ENCODE measurements around the gene RSPO3. TPM values are rescaled to one million over a fixed set of nuclear protein-coding genes. Genes with fewer than 3 reads are reported as not detected.

The RSPO3 gene
- total RNA-seq, 1 experiment from 2014 or later = 0.52 TPM

DNA sequence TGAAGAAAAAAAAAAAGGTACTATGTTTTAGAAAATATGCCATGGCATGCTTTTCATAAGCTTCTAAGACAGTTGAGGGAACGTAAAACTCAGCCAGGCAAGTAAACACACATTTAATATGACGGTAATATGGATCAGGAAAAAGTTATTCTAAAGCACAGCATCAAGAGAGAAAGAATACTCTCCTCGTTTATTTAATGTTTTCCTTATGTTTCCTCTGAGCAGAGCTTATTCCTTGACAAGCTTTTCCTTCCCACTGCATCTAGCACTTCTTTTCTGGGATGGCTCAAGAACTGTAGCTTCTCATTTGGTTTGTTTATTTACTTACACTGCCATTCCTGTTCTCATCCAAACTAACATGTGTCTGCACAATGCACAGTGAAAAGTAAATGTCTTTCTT is 2.7 kb upstream of the RSPO3 start:
- Histone ChIP-seq H3K4me3 (ENCODE audit: low read depth, low read length, poor library complexity, severe bottlenecking) (no peak overlapping the region), H3K4me1 (ENCODE audit: insufficient read depth, low read length, poor library complexity, severe bottlenecking) (peaks cover 10% of the 10 kb centered on the region), H3K9me3 (ENCODE audit: low read depth, low read length, poor library complexity, severe bottlenecking) (no peaks in the 10 kb centered on the region), H3K27me3 (replicated peaks; ENCODE audit: insufficient read depth, low read depth, low read length, poor library complexity) (peaks cover 24% of the 10 kb centered on the region), H3K36me3 (ENCODE audit: insufficient read depth, low read length, poor library complexity, severe bottlenecking) (no peaks in the 10 kb centered on the region), H3K27ac (ENCODE audit: low read depth, low read length, poor library complexity, severe bottlenecking) (no peak overlapping the region)
- TF ChIP-seq, protein P1, sequence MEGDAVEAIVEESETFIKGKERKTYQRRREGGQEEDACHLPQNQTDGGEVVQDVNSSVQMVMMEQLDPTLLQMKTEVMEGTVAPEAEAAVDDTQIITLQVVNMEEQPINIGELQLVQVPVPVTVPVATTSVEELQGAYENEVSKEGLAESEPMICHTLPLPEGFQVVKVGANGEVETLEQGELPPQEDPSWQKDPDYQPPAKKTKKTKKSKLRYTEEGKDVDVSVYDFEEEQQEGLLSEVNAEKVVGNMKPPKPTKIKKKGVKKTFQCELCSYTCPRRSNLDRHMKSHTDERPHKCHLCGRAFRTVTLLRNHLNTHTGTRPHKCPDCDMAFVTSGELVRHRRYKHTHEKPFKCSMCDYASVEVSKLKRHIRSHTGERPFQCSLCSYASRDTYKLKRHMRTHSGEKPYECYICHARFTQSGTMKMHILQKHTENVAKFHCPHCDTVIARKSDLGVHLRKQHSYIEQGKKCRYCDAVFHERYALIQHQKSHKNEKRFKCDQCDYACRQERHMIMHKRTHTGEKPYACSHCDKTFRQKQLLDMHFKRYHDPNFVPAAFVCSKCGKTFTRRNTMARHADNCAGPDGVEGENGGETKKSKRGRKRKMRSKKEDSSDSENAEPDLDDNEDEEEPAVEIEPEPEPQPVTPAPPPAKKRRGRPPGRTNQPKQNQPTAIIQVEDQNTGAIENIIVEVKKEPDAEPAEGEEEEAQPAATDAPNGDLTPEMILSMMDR (conservative IDR thresholded peaks at IDR 0.05; ENCODE audit: low read depth, low read length) = no peak
- no peak for TF ChIP-seq EZH2 (IDR thresholded peaks at IDR 0.05; ENCODE audit: borderline replicate concordance, low read depth, low read length, poor library complexity, severe bottlenecking)
- ChIA-PET POLR2A (ENCODE audit: low non-redundant PET) (interaction anchor here (0.6 kb wide), 1 partner anchor 1331 kb away, joined by 3 read pairs; no protein-coding TSS in a partner anchor), CTCF (interaction anchor here (0.9 kb wide), 1 partner anchor 151 kb away, joined by 4 read pairs; the partner anchor contains the start of gene RNF146)
- intact Hi-C loops (cut with micrococcal nuclease; ENCODE audit: unreplicated experiment) = no loop called here
- no peak for DNase-seq (ENCODE audit: low spot score)
- no TSS peak for BruUV-seq (replicated peaks)

DNA sequence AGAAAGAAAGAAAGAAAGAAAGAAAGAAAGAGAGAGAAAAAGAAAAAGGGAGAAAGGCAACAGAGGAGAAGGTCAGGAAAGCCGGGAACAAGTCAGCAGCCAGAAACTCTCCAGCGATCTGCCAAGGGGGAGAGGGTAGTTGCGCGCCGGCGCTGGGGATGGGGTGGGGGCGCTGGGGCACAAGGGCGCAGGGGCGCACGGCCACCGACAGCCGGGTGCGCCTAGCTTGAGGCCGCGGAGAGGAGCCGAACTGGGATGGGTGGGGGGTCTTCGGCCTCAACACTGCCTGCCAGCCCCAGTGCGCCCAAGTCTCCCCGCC is 533 bp upstream of the RSPO3 start:
- peak; percentile 7 for DNase-seq (ENCODE audit: low spot score)
- H3K4me1 ChIP-seq (ENCODE audit: insufficient read depth, low read length, poor library complexity, severe bottlenecking) = peaks cover 14% of the 10 kb centered on the region
- no TSS peak for BruUV-seq (replicated peaks)
- TF ChIP-seq EZH2 (IDR thresholded peaks at IDR 0.05; ENCODE audit: borderline replicate concordance, low read depth, low read length, poor library complexity, severe bottlenecking) = no peak
- ChIA-PET POLR2A (ENCODE audit: low non-redundant PET) (no interaction called here), CTCF (interaction anchor here (0.6 to 1.3 kb wide), 2 partner anchors 313 to 1330 kb away, joined by 4 to 5 read pairs; no protein-coding TSS in a partner anchor)
- no peaks in the 10 kb centered on the region for H3K9me3 ChIP-seq (ENCODE audit: low read depth, low read length, poor library complexity, severe bottlenecking)
- H3K36me3 ChIP-seq (ENCODE audit: insufficient read depth, low read length, poor library complexity, severe bottlenecking) = no peaks in the 10 kb centered on the region
- no peak overlapping the region for H3K27ac ChIP-seq (ENCODE audit: low read depth, low read length, poor library complexity, severe bottlenecking)
- peaks cover 30% of the 10 kb centered on the region for H3K27me3 ChIP-seq (replicated peaks; ENCODE audit: insufficient read depth, low read depth, low read length, poor library complexity)
- intact Hi-C loops (cut with micrococcal nuclease; ENCODE audit: unreplicated experiment) = no loop called here
- peak overlapping the region; percentile 56 for H3K4me3 ChIP-seq (ENCODE audit: low read depth, low read length, poor library complexity, severe bottlenecking)

DNA sequence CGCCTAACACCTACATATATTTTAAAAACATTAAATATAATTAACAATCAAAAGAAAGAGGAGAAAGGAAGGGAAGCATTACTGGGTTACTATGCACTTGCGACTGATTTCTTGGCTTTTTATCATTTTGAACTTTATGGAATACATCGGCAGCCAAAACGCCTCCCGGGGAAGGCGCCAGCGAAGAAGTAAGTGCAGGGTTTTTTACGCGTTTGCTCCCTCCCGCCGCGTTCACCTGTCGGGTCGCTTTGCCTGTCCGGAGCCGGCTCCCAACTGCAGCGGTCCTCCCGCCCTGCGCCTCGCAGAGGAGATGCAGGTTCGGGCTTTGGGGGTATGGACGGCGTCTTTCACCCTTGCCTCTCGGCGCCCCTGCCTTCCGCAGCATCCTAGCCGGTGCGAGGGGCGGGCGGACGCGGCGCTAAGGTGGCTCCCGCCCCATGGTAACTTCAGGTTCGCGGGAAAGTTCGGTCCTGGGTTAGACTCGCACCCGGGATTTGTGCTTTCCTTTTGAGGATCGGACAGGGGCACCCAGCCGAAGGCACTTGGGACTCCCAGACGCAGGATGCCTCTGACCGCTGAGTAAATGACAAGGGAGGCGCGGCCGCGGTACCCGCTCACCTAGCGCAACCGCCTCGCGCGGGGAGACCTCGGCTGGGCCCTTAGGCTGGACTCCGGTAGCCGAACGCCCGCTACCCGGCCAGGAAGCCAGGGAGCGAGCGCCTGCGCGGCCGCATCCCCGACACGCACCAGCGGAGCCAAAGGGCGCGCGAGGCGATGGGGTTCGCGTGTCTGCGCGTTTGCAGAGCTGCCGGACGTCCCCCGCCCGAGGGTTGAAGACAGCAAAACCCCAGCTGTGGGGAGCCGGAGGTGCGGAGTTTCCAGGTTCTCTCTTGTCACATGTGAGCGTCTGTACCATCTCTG is 891 bp downstream of the RSPO3 start:
- TF ChIP-seq, protein P1 (conservative IDR thresholded peaks at IDR 0.05; ENCODE audit: low read depth, low read length) = no peak
- TF ChIP-seq EZH2 (IDR thresholded peaks at IDR 0.05; ENCODE audit: borderline replicate concordance, low read depth, low read length, poor library complexity, severe bottlenecking) = peak; percentile 47
- no peaks in the 10 kb centered on the region for H3K36me3 ChIP-seq (ENCODE audit: insufficient read depth, low read length, poor library complexity, severe bottlenecking)
- H3K27ac ChIP-seq (ENCODE audit: low read depth, low read length, poor library complexity, severe bottlenecking) = no peak overlapping the region
- no TSS peak for BruUV-seq (replicated peaks)
- ChIA-PET POLR2A (ENCODE audit: low non-redundant PET) (no interaction called here), CTCF (no interaction called here)
- intact Hi-C loops (cut with micrococcal nuclease; ENCODE audit: unreplicated experiment) = loop anchor here (1.0 to 10.0 kb wide), 6 partner anchors 71 to 1805 kb away; no protein-coding TSS in a partner anchor
- H3K9me3 ChIP-seq (ENCODE audit: low read depth, low read length, poor library complexity, severe bottlenecking) = no peaks in the 10 kb centered on the region
- peak overlapping the region; percentile 56 for H3K4me3 ChIP-seq (ENCODE audit: low read depth, low read length, poor library complexity, severe bottlenecking)
- H3K4me1 ChIP-seq (ENCODE audit: insufficient read depth, low read length, poor library complexity, severe bottlenecking) = peaks cover 14% of the 10 kb centered on the region
- DNase-seq (ENCODE audit: low spot score) = peak; percentile 20
- peaks cover 30% of the 10 kb centered on the region for H3K27me3 ChIP-seq (replicated peaks; ENCODE audit: insufficient read depth, low read depth, low read length, poor library complexity)

Data from A673 (cell line).